Ascending aorta (tissue), 2 donors: ENCODE measurements around the gene CHN2. TPM values are rescaled to one million over a fixed set of nuclear protein-coding genes. Genes with fewer than 3 reads are reported as not detected.
A peak's percentile ranks its signal among the peaks of the same experiment; 100 is the strongest.

Source experiments
- DNase-seq, 2 donors: peaks; one replicate each; pipeline ENCODE4 v3.0.0-alpha.2; 2019; ENCODE audit warnings: low spot score in 2 of 2
- H3K27ac ChIP-seq, 2 donors: fragments of 200-600 bp; sonication (generic); one replicate each; pipeline ENCODE4 v1.5.1; 2016 to 2017; ENCODE audit warnings: mild to moderate bottlenecking in 1 of 2
- H3K27me3 ChIP-seq: fragments of 200-600 bp; sonication (generic); one replicate; pipeline ENCODE4 v1.5.1; 2017
- H3K36me3 ChIP-seq, 2 donors: fragments of 200-600 bp; sonication (generic); one replicate each; pipeline ENCODE4 v1.5.1; 2016
- H3K4me1 ChIP-seq, 2 donors: fragments of 200-600 bp; sonication (generic); one replicate each; pipeline ENCODE4 v1.5.1; 2016 to 2017; ENCODE audit warnings: mild to moderate bottlenecking in 1 of 2
- H3K4me3 ChIP-seq, 2 donors: fragments of 200-600 bp; sonication (generic); one replicate each; pipeline ENCODE4 v1.5.1; 2016 to 2017; ENCODE audit warnings: mild to moderate bottlenecking in 1 of 2
- H3K9me3 ChIP-seq, 2 donors: fragments of 200-600 bp; sonication (generic); one replicate each; pipeline ENCODE4 v1.5.1; 2016
- intact Hi-C: fragments of 100-400 bp; cut with DNase I; formaldehyde crosslinking; loops from one replicate; pipeline ENCODE4 v1.15.1; 2023
- total RNA-seq: library from RNA; depleted of rRNA; stranded (reverse); fragments of >200 nt; gene quantifications from one replicate; pipeline ENCODE4 v1.1.0, GENCODE V29; 2016
- TF ChIP-seq, protein P1 (sequence below), 3 experiments: fragments of 200-600 bp in 2 of 3; fragments of 450-650 bp in 1 of 3; sonication (generic) in 2 of 3; IDR thresholded peaks; one replicate each; pipeline ENCODE4 v1.5.1; 2016 to 2019; ENCODE audit warnings: antibody characterized with exemption in 3 of 3, mild to moderate bottlenecking in 1 of 3, moderate library complexity in 1 of 3

CHN2 gene
- total RNA-seq, 1 donor from 2014 or later = 8.7 TPM

DNA sequence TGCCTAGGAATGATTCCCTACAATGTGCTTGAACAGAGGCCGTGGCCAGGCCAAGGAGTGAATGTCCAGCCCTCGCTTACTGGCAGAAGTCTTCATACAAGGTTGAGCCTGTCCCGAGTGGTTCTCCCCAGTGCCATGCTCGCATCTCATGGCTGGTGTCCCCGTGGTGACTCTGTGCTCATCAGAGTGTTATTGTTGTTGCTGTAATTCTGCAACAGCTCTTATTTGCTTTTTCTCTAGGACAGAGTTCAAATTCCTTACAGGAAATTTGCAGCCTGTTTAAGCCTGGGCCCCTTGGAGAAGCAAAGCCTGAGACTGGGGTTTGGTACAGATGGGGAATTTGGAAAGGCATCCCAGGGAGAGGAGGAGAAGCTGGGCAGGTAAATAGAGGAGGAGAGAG lies 211.3 kb downstream of the CHN2 start:
- H3K4me3 ChIP-seq = no peak overlapping the region
- H3K27me3 ChIP-seq = no peaks in the 10 kb centered on the region
- H3K9me3 ChIP-seq = no peaks in the 10 kb centered on the region
- DNase-seq = no peak
- no peaks in the 10 kb centered on the region for H3K4me1 ChIP-seq
- H3K27ac ChIP-seq = no peak overlapping the region
- TF ChIP-seq, protein P1, sequence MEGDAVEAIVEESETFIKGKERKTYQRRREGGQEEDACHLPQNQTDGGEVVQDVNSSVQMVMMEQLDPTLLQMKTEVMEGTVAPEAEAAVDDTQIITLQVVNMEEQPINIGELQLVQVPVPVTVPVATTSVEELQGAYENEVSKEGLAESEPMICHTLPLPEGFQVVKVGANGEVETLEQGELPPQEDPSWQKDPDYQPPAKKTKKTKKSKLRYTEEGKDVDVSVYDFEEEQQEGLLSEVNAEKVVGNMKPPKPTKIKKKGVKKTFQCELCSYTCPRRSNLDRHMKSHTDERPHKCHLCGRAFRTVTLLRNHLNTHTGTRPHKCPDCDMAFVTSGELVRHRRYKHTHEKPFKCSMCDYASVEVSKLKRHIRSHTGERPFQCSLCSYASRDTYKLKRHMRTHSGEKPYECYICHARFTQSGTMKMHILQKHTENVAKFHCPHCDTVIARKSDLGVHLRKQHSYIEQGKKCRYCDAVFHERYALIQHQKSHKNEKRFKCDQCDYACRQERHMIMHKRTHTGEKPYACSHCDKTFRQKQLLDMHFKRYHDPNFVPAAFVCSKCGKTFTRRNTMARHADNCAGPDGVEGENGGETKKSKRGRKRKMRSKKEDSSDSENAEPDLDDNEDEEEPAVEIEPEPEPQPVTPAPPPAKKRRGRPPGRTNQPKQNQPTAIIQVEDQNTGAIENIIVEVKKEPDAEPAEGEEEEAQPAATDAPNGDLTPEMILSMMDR (IDR thresholded peaks at IDR 0.05) = no peak
- H3K36me3 ChIP-seq = no peaks in the 10 kb centered on the region
- intact Hi-C loops = loop anchor here (10.0 kb wide), 1 partner anchor 301 kb away; no protein-coding TSS in a partner anchor

DNA sequence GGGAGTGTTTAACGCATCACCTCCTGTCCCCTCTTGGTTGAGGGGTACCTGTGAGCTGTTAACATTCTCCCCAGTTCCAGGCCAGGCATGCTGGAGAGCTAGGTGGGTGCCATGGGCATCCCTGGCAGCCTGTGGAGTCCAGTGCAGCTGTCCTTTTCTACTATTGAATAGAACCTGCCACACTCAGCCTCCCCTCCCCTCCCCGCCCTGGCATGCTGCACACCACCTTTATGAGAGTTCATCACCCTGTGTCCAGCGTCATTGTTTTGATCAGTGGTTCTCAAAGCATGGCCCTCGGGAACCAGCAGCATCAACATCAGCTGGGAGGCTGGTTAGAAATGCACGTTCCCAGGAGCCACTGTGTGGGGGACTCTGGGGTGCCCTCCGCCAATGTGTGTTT lies 211.8 kb downstream of the CHN2 start:
- TF ChIP-seq, protein P1 (IDR thresholded peaks at IDR 0.05) = no peak
- Histone ChIP-seq H3K9me3 (no peaks in the 10 kb centered on the region), H3K4me1 (no peaks in the 10 kb centered on the region), H3K4me3 (no peak overlapping the region), H3K27ac (no peak overlapping the region), H3K36me3 (no peaks in the 10 kb centered on the region), H3K27me3 (no peaks in the 10 kb centered on the region)
- intact Hi-C loops = loop anchor here (10.0 kb wide), 1 partner anchor 302 kb away; no protein-coding TSS in a partner anchor
- no peak for DNase-seq

DNA sequence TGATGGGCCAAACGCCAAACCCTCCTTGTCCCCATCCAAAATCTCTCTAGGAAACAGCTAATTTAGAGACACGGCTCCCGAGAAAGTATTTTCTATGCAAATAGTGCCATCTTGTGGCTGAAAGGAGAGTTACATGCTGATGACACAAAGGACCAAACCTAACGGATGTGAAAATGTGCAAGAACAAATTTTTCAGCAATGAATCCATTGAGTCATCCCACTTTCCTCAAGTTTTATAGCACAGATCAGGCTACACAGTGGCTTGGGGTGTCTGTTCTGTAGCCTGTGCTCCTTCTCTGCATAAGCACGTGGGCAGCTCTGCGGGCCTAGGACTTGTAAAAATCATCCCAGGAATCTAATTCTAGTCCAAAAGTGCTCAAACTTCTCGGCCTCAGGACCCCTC lies 214.3 kb downstream of the CHN2 start:
- peak in 1 of 2 donors; percentile 73 for DNase-seq
- no peaks in the 10 kb centered on the region for H3K27me3 ChIP-seq
- TF ChIP-seq, protein P1 (IDR thresholded peaks at IDR 0.05) = peak; percentile 78 to 84 (median 82)
- no peak overlapping the region for H3K4me3 ChIP-seq
- intact Hi-C loops = loop anchor here (1.0 to 10.0 kb wide), 4 partner anchors 220 to 487 kb away; no protein-coding TSS in a partner anchor
- no peaks in the 10 kb centered on the region for H3K4me1 ChIP-seq
- no peaks in the 10 kb centered on the region for H3K36me3 ChIP-seq
- no peak overlapping the region for H3K27ac ChIP-seq
- no peaks in the 10 kb centered on the region for H3K9me3 ChIP-seq

DNA sequence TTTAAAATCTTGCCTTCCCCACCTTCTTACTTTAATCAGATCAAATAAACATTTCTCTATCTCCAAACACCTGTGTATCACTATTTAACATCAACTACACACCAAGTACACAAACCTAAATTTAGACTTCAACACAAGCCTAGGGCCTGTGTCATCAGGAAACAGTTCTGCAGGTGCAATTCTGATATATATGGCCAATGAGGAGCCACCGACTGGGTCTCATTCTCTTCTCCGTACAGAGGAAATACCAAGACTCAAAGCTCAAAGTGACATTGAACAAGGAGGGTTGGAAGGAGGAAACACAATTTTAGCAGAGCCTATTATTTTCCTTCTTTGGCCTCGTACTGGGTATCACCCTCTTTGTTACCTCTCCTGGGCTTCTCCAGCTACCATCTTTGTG lies 216.4 kb downstream of the CHN2 start:
- TF ChIP-seq, protein P1 (IDR thresholded peaks at IDR 0.05) = no peak
- no peaks in the 10 kb centered on the region for H3K9me3 ChIP-seq
- intact Hi-C loops = no loop called here
- DNase-seq = no peak
- H3K27me3 ChIP-seq = no peaks in the 10 kb centered on the region
- H3K4me1 ChIP-seq = no peaks in the 10 kb centered on the region
- no peaks in the 10 kb centered on the region for H3K36me3 ChIP-seq
- no peak overlapping the region for H3K4me3 ChIP-seq
- H3K27ac ChIP-seq = no peak overlapping the region

DNA sequence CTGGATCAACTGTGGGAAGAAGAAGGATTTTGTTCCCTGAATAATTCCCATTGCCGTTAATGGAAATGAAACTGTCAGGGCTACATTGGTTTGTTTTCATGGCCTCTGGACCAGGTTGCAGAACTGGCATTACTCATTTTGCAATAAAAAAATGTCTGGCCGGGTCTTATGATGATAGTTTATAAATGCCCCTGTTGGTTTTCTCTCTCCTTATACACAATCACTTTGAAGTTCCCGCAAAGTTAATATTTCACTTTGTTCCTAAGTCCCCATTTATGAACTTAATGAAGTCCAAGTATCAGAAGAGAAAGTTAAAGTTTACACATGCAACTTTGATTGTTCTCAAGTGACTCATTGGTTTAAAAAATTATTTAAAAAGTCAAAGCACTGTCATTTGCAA lies 218.3 kb downstream of the CHN2 start:
- H3K4me3 ChIP-seq = no peak overlapping the region
- no peaks in the 10 kb centered on the region for H3K4me1 ChIP-seq
- H3K27ac ChIP-seq = no peak overlapping the region
- DNase-seq = no peak
- intact Hi-C loops = no loop called here
- no peaks in the 10 kb centered on the region for H3K27me3 ChIP-seq
- H3K9me3 ChIP-seq = no peaks in the 10 kb centered on the region
- TF ChIP-seq, protein P1 (IDR thresholded peaks at IDR 0.05) = no peak
- H3K36me3 ChIP-seq = no peaks in the 10 kb centered on the region

DNA sequence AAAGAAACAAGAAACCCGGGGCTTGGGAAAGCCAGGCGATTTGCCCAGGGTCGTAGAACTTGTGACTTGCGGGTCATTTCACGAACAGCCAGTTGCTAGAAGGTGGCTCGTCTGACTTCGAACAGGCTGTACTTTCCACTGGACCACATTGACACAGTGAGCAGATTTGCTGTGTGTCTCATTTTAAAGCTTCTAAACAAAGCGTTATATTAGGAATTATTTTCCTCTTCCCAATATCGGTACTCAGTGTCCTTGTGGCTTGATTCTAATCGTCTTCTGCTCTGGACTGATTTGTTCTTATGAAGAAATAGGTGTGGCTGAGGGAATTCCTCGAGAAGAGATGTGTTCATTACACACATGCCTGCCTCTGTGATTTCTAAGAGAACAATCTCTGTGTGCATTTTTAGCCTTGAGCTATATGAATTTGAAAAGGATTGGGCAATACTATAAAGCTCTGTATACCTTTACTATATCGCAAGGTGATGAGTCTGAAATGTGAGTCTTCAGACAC lies 219.1 kb downstream of the CHN2 start:
- H3K27me3 ChIP-seq = no peaks in the 10 kb centered on the region
- DNase-seq = no peak
- H3K4me1 ChIP-seq = no peaks in the 10 kb centered on the region
- TF ChIP-seq, protein P1 (IDR thresholded peaks at IDR 0.05) = no peak
- no peak overlapping the region for H3K27ac ChIP-seq
- no peak overlapping the region for H3K4me3 ChIP-seq
- intact Hi-C loops = no loop called here
- H3K9me3 ChIP-seq = no peaks in the 10 kb centered on the region
- no peaks in the 10 kb centered on the region for H3K36me3 ChIP-seq
